Stomach (tissue), 4 donors: ENCODE measurements around the gene OR2B2.

Experiments
- EP300 ChIP-seq: sonication (generic); formaldehyde crosslinking; IDR thresholded peaks from one replicate; pipeline ENCODE4 v1.6.1; 2017; ENCODE audit warnings: antibody characterized with exemption
- POLR2A ChIP-seq, 4 donors: fragments of 450-650 bp; IDR thresholded peaks; one replicate each; pipeline ENCODE4 v1.6.1; 2016; ENCODE audit warnings: antibody characterized with exemption in 4 of 4, control low read depth in 2 of 4, mild to moderate bottlenecking in 1 of 4, moderate library complexity in 1 of 4
- TF ChIP-seq, protein P1 (sequence below), 7 experiments: fragments of 450-650 bp in 4 of 7; fragments of 200-600 bp in 3 of 7; sonication (generic) in 3 of 7; IDR thresholded peaks; one replicate each; pipeline ENCODE4 v1.5.1; 2016 to 2019; ENCODE audit warnings: antibody characterized with exemption in 7 of 7, control low read depth in 2 of 7, mild to moderate bottlenecking in 1 of 7

DNA sequence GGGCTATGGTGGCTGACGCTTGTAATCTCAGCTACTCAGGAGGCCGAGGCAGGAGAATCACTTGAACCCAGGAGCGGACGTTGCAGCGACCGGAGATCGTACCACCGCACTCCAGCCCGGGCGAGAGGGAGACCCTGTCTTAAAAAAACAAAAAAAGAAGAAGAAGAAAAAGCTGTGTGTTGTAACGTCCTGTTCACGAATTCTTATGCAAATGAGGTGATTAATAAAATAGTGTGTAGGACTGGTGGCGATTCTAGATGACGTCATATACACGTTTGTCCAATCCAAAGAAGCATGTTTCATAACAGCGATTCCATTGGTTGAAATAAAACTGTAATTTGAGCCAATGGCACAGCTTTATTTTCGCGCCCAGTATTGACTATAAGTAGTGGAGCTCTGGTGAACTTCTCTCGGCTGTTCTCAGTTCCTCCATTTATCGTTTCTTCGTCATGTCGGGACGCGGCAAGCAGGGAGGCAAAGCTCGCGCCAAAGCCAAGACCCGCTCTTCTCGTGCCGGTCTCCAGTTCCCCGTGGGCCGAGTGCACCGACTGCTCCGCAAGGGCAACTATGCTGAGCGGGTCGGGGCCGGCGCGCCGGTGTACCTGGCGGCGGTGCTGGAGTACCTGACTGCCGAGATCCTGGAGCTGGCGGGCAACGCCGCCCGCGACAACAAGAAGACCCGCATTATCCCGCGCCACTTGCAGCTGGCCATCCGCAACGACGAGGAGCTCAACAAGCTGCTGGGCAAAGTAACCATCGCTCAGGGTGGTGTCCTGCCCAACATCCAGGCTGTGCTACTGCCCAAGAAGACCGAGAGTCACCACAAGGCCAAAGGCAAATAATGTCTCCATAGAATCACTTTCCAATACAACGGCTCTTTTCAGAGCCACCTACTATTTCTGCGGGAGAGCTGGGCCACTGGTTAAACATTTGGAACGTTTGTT lies 47.0 kb downstream of the OR2B2 start:
- TF ChIP-seq, protein P1, sequence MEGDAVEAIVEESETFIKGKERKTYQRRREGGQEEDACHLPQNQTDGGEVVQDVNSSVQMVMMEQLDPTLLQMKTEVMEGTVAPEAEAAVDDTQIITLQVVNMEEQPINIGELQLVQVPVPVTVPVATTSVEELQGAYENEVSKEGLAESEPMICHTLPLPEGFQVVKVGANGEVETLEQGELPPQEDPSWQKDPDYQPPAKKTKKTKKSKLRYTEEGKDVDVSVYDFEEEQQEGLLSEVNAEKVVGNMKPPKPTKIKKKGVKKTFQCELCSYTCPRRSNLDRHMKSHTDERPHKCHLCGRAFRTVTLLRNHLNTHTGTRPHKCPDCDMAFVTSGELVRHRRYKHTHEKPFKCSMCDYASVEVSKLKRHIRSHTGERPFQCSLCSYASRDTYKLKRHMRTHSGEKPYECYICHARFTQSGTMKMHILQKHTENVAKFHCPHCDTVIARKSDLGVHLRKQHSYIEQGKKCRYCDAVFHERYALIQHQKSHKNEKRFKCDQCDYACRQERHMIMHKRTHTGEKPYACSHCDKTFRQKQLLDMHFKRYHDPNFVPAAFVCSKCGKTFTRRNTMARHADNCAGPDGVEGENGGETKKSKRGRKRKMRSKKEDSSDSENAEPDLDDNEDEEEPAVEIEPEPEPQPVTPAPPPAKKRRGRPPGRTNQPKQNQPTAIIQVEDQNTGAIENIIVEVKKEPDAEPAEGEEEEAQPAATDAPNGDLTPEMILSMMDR (IDR thresholded peaks at IDR 0.05) = no peak
- TF ChIP-seq EP300 (no peak), POLR2A (IDR thresholded peaks at IDR 0.05) (peak in 2 of 4 donors; percentile 34 to 83)
